Neural cell (in vitro differentiated cells): ENCODE measurements around the gene SPECC1L. TPM values are rescaled to one million over a fixed set of nuclear protein-coding genes. Genes with fewer than 3 reads are reported as not detected.

ENCODE experiments used
- H2AFZ ChIP-seq: fragments of 200-600, 300-800 bp; sonication (generic), shearing (Covaris generic); 2 replicates; pipeline ENCODE4 v1.6.0; 2014; ENCODE audit warnings: low read depth, mild to moderate bottlenecking, antibody characterized with exemption, low read length, moderate library complexity
- H3F3A ChIP-seq: fragments of 200-600 bp; shearing (Covaris generic); 2 replicates; pipeline ENCODE4 v1.6.1; 2016; ENCODE audit warnings: mild to moderate bottlenecking, moderate library complexity, mixed read lengths, antibody characterized with exemption, low read length; ENCODE audit not compliant: insufficient read depth, poor library complexity, severe bottlenecking
- H3K27ac ChIP-seq: fragments of 200-600, 300-800 bp; sonication (generic), shearing (Covaris generic); 2 replicates; pipeline ENCODE4 v1.5.1; 2014; ENCODE audit warnings: mild to moderate bottlenecking, low read length, moderate library complexity
- H3K27me3 ChIP-seq: fragments of 300-800, 200-600 bp; sonication (generic), shearing (Covaris generic); 2 replicates; pipeline ENCODE4 v1.6.0; 2014; ENCODE audit warnings: mild to moderate bottlenecking, low read depth, low read length, moderate library complexity; ENCODE audit not compliant: insufficient read depth
- H3K36me3 ChIP-seq: fragments of 300-800, 200-600 bp; sonication (generic), shearing (Covaris generic); 2 replicates; pipeline ENCODE4 v1.5.1; 2014; ENCODE audit warnings: mild to moderate bottlenecking, antibody characterized with exemption, low read length, moderate library complexity; ENCODE audit not compliant: insufficient read depth
- H3K4me2 ChIP-seq: fragments of 300-800, 200-600 bp; sonication (generic), shearing (Covaris generic); 2 replicates; pipeline ENCODE4 v1.6.0; 2014; ENCODE audit warnings: mild to moderate bottlenecking, low read length
- H3K4me3 ChIP-seq: fragments of 300-800, 200-600 bp; sonication (generic), shearing (Covaris generic); 2 replicates; pipeline ENCODE4 v1.5.1; 2014; ENCODE audit warnings: mild to moderate bottlenecking, low read length, moderate library complexity
- H3K79me2 ChIP-seq: fragments of 200-600 bp; shearing (Covaris generic); replicated peaks from 2 replicates; pipeline ENCODE4 v1.6.0; 2014; ENCODE audit warnings: mild to moderate bottlenecking, low read length, moderate library complexity; ENCODE audit not compliant: insufficient read depth
- H3K9ac ChIP-seq: fragments of 300-800, 200-600 bp; sonication (generic), shearing (Covaris generic); 2 replicates; pipeline ENCODE4 v1.6.1; 2016; ENCODE audit warnings: mild to moderate bottlenecking, low read length, mixed read lengths
- H3K9me2 ChIP-seq: fragments of 200-600 bp; shearing (Covaris generic); 2 replicates; pipeline ENCODE4 v1.6.1; 2016; ENCODE audit warnings: mild to moderate bottlenecking, low read length, mixed read lengths; ENCODE audit not compliant: insufficient read depth
- H3K9me3 ChIP-seq: fragments of 200-600, 300-800 bp; sonication (generic), shearing (Covaris generic); 2 replicates; pipeline ENCODE4 v1.6.1; 2016; ENCODE audit warnings: mild to moderate bottlenecking, mixed run types, low read length, moderate library complexity, mixed read lengths
- H4K20me1 ChIP-seq: fragments of 200-600 bp; shearing (Covaris generic); 2 replicates; pipeline ENCODE4 v1.6.1; 2016; ENCODE audit warnings: mild to moderate bottlenecking, mixed run types; ENCODE audit not compliant: insufficient read depth
- EP300 ChIP-seq: fragments of 450-650 bp; conservative IDR thresholded peaks from 2 replicates; pipeline ENCODE4 v1.6.1; 2014; ENCODE audit warnings: antibody characterized with exemption, mild to moderate bottlenecking, moderate library complexity; ENCODE audit not compliant: poor library complexity, severe bottlenecking
- EZH2 ChIP-seq: fragments of 200-600, 300-800 bp; shearing (Covaris generic), sonication (generic); IDR thresholded peaks from 2 replicates; pipeline ENCODE4 v1.6.1; 2014; ENCODE audit warnings: antibody characterized with exemption, low read length, borderline replicate concordance, mild to moderate bottlenecking; ENCODE audit not compliant: insufficient read depth, poor library complexity, severe bottlenecking
- MXI1 ChIP-seq: fragments of 450-650 bp; conservative IDR thresholded peaks from 2 replicates; pipeline ENCODE4 v1.6.1; 2014; ENCODE audit warnings: antibody characterized with exemption, mild to moderate bottlenecking; ENCODE audit not compliant: poor library complexity, severe bottlenecking
- POLR2AphosphoS5 ChIP-seq: IDR thresholded peaks from 2 replicates; pipeline ENCODE4 v1.6.1; 2012
- RAD21 ChIP-seq: fragments of 450-650 bp; conservative IDR thresholded peaks from 2 replicates; pipeline ENCODE4 v1.6.1; 2014; ENCODE audit warnings: antibody characterized with exemption, mild to moderate bottlenecking, moderate library complexity
- REST ChIP-seq: IDR thresholded peaks from 2 replicates; pipeline ENCODE4 v1.6.1; 2012; ENCODE audit warnings: borderline replicate concordance
- SMC3 ChIP-seq: fragments of 450-650 bp; conservative IDR thresholded peaks from 2 replicates; pipeline ENCODE4 v1.6.1; 2014; ENCODE audit warnings: antibody characterized with exemption, mild to moderate bottlenecking, moderate library complexity; ENCODE audit not compliant: poor library complexity
- TAF1 ChIP-seq: IDR thresholded peaks from 2 replicates; pipeline ENCODE4 v1.6.1; 2012; ENCODE audit warnings: low read depth
- polyA plus RNA-seq: library from polyadenylated mRNA; depleted of rRNA; stranded (reverse); fragments of >200 nt; gene quantifications from 2 replicates; pipeline ENCODE4 v1.2.3, GENCODE V29; 2014
- TF ChIP-seq, protein P1 (sequence below): fragments of 450-650 bp; IDR thresholded peaks from 2 replicates; pipeline ENCODE4 v1.5.1; 2014; ENCODE audit warnings: antibody characterized with exemption, mild to moderate bottlenecking, moderate library complexity; ENCODE audit not compliant: poor library complexity, severe bottlenecking

Gene SPECC1L
- polyA plus RNA-seq, 1 donor from 2014 or later: 27.1 TPM

- H3K27ac ChIP-seq: no peak overlapping the region
Observed at GRCh38 chr22:24302591-24302990, 32.0 kb downstream of the SPECC1L start.

GRCh38 chr22:24303007-24303406 is 32.4 kb downstream of the SPECC1L start:
- peaks cover 8% of the 10 kb centered on the region for H3K79me2 ChIP-seq

More at GRCh38 chr22:24302591-24302990, 32.0 kb downstream of the SPECC1L start:
- Histone ChIP-seq H4K20me1 (no peaks in the 10 kb centered on the region), H2AFZ (no peak overlapping the region), H3K36me3 (peaks cover 8% of the 10 kb centered on the region), H3K27me3 (no peaks in the 10 kb centered on the region), H3K9ac (no peak overlapping the region), H3K4me2 (no peak overlapping the region), H3K4me3 (no peak overlapping the region), H3K9me2 (no peaks in the 10 kb centered on the region), H3F3A (no peaks in the 10 kb centered on the region), H3K9me3 (no peaks in the 10 kb centered on the region), H3K79me2 (peaks cover 8% of the 10 kb centered on the region)
- TF ChIP-seq EZH2 (no peak), MXI1 (no peak), EP300 (no peak)

More at GRCh38 chr22:24303007-24303406, 32.4 kb downstream of the SPECC1L start:
- Histone ChIP-seq H3K9me2 (no peaks in the 10 kb centered on the region), H3K27me3 (no peaks in the 10 kb centered on the region), H3K9ac (no peak overlapping the region), H3K9me3 (no peaks in the 10 kb centered on the region), H3K4me3 (no peak overlapping the region), H4K20me1 (no peaks in the 10 kb centered on the region), H3F3A (no peaks in the 10 kb centered on the region), H2AFZ (no peak overlapping the region), H3K36me3 (peaks cover 8% of the 10 kb centered on the region), H3K27ac (no peak overlapping the region), H3K4me2 (no peak overlapping the region)
- TF ChIP-seq EZH2 (no peak), TAF1 (no peak), RAD21 (no peak), POLR2AphosphoS5 (no peak), SMC3 (no peak), REST (no peak), MXI1 (no peak), EP300 (no peak)
- TF ChIP-seq, protein P1, sequence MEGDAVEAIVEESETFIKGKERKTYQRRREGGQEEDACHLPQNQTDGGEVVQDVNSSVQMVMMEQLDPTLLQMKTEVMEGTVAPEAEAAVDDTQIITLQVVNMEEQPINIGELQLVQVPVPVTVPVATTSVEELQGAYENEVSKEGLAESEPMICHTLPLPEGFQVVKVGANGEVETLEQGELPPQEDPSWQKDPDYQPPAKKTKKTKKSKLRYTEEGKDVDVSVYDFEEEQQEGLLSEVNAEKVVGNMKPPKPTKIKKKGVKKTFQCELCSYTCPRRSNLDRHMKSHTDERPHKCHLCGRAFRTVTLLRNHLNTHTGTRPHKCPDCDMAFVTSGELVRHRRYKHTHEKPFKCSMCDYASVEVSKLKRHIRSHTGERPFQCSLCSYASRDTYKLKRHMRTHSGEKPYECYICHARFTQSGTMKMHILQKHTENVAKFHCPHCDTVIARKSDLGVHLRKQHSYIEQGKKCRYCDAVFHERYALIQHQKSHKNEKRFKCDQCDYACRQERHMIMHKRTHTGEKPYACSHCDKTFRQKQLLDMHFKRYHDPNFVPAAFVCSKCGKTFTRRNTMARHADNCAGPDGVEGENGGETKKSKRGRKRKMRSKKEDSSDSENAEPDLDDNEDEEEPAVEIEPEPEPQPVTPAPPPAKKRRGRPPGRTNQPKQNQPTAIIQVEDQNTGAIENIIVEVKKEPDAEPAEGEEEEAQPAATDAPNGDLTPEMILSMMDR: no peak
